ENCODE results near the gene TPM2. TPM values are rescaled to one million over a fixed set of nuclear protein-coding genes. Genes with fewer than 3 reads are reported as not detected.

TPM2 gene
- total and polyA plus RNA-seq, 2 donors from 2014 or later = 218 to 287 TPM

DNA sequence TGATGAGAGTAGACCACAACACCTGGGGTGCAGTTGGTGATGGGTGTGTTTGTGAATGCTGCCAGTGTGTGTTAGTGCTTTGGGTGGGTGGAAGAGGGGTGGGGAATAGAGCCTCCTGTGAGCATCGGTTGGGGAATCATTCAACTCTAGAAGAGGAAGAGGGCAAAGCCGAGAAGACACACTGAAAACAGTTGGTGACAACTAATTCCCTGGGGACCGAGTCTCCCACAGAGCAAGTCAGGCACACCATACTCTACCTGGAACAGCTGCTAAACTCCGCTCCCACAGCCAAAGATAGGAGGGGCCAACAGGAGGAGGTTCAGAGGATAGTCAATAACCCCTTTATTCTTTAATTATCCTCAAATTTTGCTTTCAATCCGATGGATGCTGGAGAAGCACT is 23.2 kb downstream of the TPM2 start:
- H3K27ac ChIP-seq (ENCODE audit: low read depth in 2 of 2, low read length in 2 of 2) = no peak overlapping the region
- no peak for FAIRE-seq
- H3K27me3 ChIP-seq (ENCODE audit: control insufficient read depth, insufficient read depth, low read length) = no peaks in the 10 kb centered on the region
- DNase-seq = no peak
- H3K4me3 ChIP-seq (ENCODE audit: low read length in 3 of 3) = no peak overlapping the region
- no peak overlapping the region for H3K9ac ChIP-seq (ENCODE audit: low read length in 3 of 3)
- TF ChIP-seq, protein P1, sequence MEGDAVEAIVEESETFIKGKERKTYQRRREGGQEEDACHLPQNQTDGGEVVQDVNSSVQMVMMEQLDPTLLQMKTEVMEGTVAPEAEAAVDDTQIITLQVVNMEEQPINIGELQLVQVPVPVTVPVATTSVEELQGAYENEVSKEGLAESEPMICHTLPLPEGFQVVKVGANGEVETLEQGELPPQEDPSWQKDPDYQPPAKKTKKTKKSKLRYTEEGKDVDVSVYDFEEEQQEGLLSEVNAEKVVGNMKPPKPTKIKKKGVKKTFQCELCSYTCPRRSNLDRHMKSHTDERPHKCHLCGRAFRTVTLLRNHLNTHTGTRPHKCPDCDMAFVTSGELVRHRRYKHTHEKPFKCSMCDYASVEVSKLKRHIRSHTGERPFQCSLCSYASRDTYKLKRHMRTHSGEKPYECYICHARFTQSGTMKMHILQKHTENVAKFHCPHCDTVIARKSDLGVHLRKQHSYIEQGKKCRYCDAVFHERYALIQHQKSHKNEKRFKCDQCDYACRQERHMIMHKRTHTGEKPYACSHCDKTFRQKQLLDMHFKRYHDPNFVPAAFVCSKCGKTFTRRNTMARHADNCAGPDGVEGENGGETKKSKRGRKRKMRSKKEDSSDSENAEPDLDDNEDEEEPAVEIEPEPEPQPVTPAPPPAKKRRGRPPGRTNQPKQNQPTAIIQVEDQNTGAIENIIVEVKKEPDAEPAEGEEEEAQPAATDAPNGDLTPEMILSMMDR (IDR thresholded peaks at IDR 0.05; ENCODE audit: borderline replicate concordance, extremely low read depth, insufficient read depth) = no peak
- intact Hi-C loops (cut with DNase I) = no loop called here
- no peaks in the 10 kb centered on the region for H3K36me3 ChIP-seq (ENCODE audit: control insufficient read depth in 2 of 3, insufficient read depth in 3 of 3, low read length in 3 of 3)
- H3K4me1 ChIP-seq (ENCODE audit: control insufficient read depth in 2 of 3, insufficient read depth in 2 of 3, low read depth in 1 of 3, low read length in 3 of 3) = peaks cover 0 to 18% (median 16%) of the 10 kb centered on the region in 3 donors
- no peaks in the 10 kb centered on the region for H3K9me3 ChIP-seq (ENCODE audit: control insufficient read depth in 2 of 3, insufficient read depth in 1 of 3, low read length in 3 of 3)

DNA sequence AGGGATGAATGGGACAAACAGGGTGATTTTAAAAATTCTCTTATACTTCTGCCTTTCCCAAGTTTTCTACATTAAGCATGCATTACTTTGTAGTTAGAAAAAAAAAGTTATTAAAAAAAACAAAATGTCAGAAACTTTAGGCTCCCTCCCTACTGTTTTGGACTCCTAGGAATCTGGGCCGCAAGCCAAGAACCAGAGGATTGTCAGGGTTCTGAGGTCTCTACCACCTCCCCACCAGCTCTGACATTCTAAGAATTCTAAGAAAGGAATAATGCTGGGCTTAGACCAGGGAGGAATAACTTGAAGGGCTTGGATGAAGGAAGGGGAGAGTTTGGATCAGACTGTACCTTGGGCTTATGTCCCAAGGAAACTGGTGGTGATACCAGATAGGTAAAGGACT is 23.7 kb downstream of the TPM2 start:
- intact Hi-C loops (cut with DNase I) = no loop called here
- TF ChIP-seq, protein P1 (IDR thresholded peaks at IDR 0.05; ENCODE audit: borderline replicate concordance, extremely low read depth, insufficient read depth) = no peak

DNA sequence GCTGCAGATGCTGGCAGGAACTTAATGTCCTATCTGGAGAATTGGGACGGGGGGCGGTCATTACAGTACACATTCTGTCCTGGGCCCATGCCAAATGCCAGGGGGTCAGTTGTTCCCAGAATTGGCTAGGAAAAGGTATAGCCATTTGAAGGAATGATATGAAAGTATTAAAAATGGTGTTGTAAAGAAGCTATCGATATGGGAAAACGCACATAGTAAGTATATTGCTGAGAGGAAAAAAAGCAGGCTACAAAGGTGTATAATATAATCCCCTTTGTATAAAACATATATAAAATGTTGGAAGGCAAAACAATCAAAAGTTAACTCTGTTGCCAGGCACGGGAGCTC is 24.3 kb downstream of the TPM2 start:
- DNase-seq (no peak), FAIRE-seq (no peak)
- H3K9ac ChIP-seq (ENCODE audit: low read length in 3 of 3) = peak overlapping the region in 2 of 3 donors; percentile 39 to 45
- peaks cover 0 to 18% (median 16%) of the 10 kb centered on the region in 3 donors for H3K4me1 ChIP-seq (ENCODE audit: control insufficient read depth in 2 of 3, insufficient read depth in 2 of 3, low read depth in 1 of 3, low read length in 3 of 3)
- no peaks in the 10 kb centered on the region for H3K9me3 ChIP-seq (ENCODE audit: control insufficient read depth in 2 of 3, insufficient read depth in 1 of 3, low read length in 3 of 3)
- peak overlapping the region; percentile 63 to 64 (median 64) for H3K4me3 ChIP-seq (ENCODE audit: low read length in 3 of 3)
- no peaks in the 10 kb centered on the region for H3K27me3 ChIP-seq (ENCODE audit: control insufficient read depth, insufficient read depth, low read length)
- H3K36me3 ChIP-seq (ENCODE audit: control insufficient read depth in 2 of 3, insufficient read depth in 3 of 3, low read length in 3 of 3) = peaks cover 0 to 9% (median 3%) of the 10 kb centered on the region in 3 donors
- H3K27ac ChIP-seq (ENCODE audit: low read depth in 2 of 2, low read length in 2 of 2) = peak overlapping the region in 1 of 2 donors; percentile 38
- TF ChIP-seq, protein P1 (IDR thresholded peaks at IDR 0.05; ENCODE audit: borderline replicate concordance, extremely low read depth, insufficient read depth) = no peak
- intact Hi-C loops (cut with DNase I) = no loop called here

More for the DNA sequence above, 23.7 kb downstream of the TPM2 start:
- DNase-seq = peak in 1 of 5 donors; percentile 69
- Histone ChIP-seq H3K27ac (ENCODE audit: low read depth in 2 of 2, low read length in 2 of 2) (no peak overlapping the region), H3K9me3 (ENCODE audit: control insufficient read depth in 2 of 3, insufficient read depth in 1 of 3, low read length in 3 of 3) (no peaks in the 10 kb centered on the region), H3K4me3 (ENCODE audit: low read length in 3 of 3) (no peak overlapping the region), H3K9ac (ENCODE audit: low read length in 3 of 3) (no peak overlapping the region), H3K27me3 (ENCODE audit: control insufficient read depth, insufficient read depth, low read length) (no peaks in the 10 kb centered on the region), H3K36me3 (ENCODE audit: control insufficient read depth in 2 of 3, insufficient read depth in 3 of 3, low read length in 3 of 3) (peaks cover 0 to 3% (median 0%) of the 10 kb centered on the region in 3 donors), H3K4me1 (ENCODE audit: control insufficient read depth in 2 of 3, insufficient read depth in 2 of 3, low read depth in 1 of 3, low read length in 3 of 3) (peaks cover 0 to 18% (median 16%) of the 10 kb centered on the region in 3 donors)
- FAIRE-seq = no peak

Measured in kidney (tissue), 14 donors.